ENCODE data around the gene COL23A1.

The COL23A1 gene

GRCh38 chr5:178298283-178298807 lies 291.8 kb downstream of the COL23A1 start:
- Histone ChIP-seq H3K36me3 (ENCODE audit: insufficient read depth, low read length) (no peaks in the 10 kb centered on the region), H3K9me3 (ENCODE audit: low read depth, low read length) (no peaks in the 10 kb centered on the region), H3K27ac (no peak overlapping the region), H3K4me3 (no peak overlapping the region), H3K9ac (ENCODE audit: insufficient read length) (no peak overlapping the region)
- no peak for DNase-seq (ENCODE audit: low read depth, low spot score)
- TF ChIP-seq POLR2AphosphoS5 (IDR thresholded peaks at IDR 0.05; ENCODE audit: borderline replicate concordance, low read depth, low read length) (no peak), EZH2 (IDR thresholded peaks at IDR 0.05) (no peak), FOXP2 (optimal IDR thresholded peaks at IDR 0.05; ENCODE audit: control extremely low read depth, extremely low read length, insufficient read depth) (no peak)

GRCh38 chr5:178297751-178298150 lies 292.4 kb downstream of the COL23A1 start:
- H3K9me3 ChIP-seq (ENCODE audit: low read depth, low read length): no peaks in the 10 kb centered on the region
- H3K4me3 ChIP-seq: no peak overlapping the region
- H3K9ac ChIP-seq (ENCODE audit: insufficient read length): no peak overlapping the region
- H3K36me3 ChIP-seq (ENCODE audit: insufficient read depth, low read length): no peaks in the 10 kb centered on the region
- no peak for TF ChIP-seq EZH2 (IDR thresholded peaks at IDR 0.05)
- TF ChIP-seq POLR2AphosphoS5 (IDR thresholded peaks at IDR 0.05; ENCODE audit: borderline replicate concordance, low read depth, low read length): no peak
- TF ChIP-seq FOXP2 (optimal IDR thresholded peaks at IDR 0.05; ENCODE audit: control extremely low read depth, extremely low read length, insufficient read depth): no peak
- no peak overlapping the region for H3K27ac ChIP-seq
- DNase-seq (ENCODE audit: low read depth, low spot score): no peak

GRCh38 chr5:178296066-178296465 lies 294.1 kb downstream of the COL23A1 start:
- TF ChIP-seq FOXP2 (optimal IDR thresholded peaks at IDR 0.05; ENCODE audit: control extremely low read depth, extremely low read length, insufficient read depth) (no peak), EZH2 (IDR thresholded peaks at IDR 0.05) (no peak), POLR2AphosphoS5 (IDR thresholded peaks at IDR 0.05; ENCODE audit: borderline replicate concordance, low read depth, low read length) (no peak)
- Histone ChIP-seq H3K9ac (ENCODE audit: insufficient read length) (no peak overlapping the region), H3K4me3 (no peak overlapping the region), H3K9me3 (ENCODE audit: low read depth, low read length) (no peaks in the 10 kb centered on the region), H3K27ac (no peak overlapping the region), H3K36me3 (ENCODE audit: insufficient read depth, low read length) (no peaks in the 10 kb centered on the region)
- no peak for DNase-seq (ENCODE audit: low read depth, low spot score)

GRCh38 chr5:178295589-178295988 lies 294.6 kb downstream of the COL23A1 start:
- TF ChIP-seq EZH2 (IDR thresholded peaks at IDR 0.05): no peak
- TF ChIP-seq FOXP2 (optimal IDR thresholded peaks at IDR 0.05; ENCODE audit: control extremely low read depth, extremely low read length, insufficient read depth): no peak
- no peak for TF ChIP-seq POLR2AphosphoS5 (IDR thresholded peaks at IDR 0.05; ENCODE audit: borderline replicate concordance, low read depth, low read length)
- no peaks in the 10 kb centered on the region for H3K36me3 ChIP-seq (ENCODE audit: insufficient read depth, low read length)
- H3K9me3 ChIP-seq (ENCODE audit: low read depth, low read length): no peaks in the 10 kb centered on the region
- H3K27ac ChIP-seq: no peak overlapping the region
- no peak overlapping the region for H3K4me3 ChIP-seq
- no peak for DNase-seq (ENCODE audit: low read depth, low spot score)
- H3K9ac ChIP-seq (ENCODE audit: insufficient read length): no peak overlapping the region

- no peaks in the 10 kb centered on the region for H3K9me3 ChIP-seq (ENCODE audit: low read depth, low read length)
- H3K4me3 ChIP-seq: no peak overlapping the region
- H3K36me3 ChIP-seq (ENCODE audit: insufficient read depth, low read length): no peaks in the 10 kb centered on the region
- no peak overlapping the region for H3K9ac ChIP-seq (ENCODE audit: insufficient read length)
- no peak for DNase-seq (ENCODE audit: low read depth, low spot score)
- no peak overlapping the region for H3K27ac ChIP-seq
- no peak for TF ChIP-seq FOXP2 (optimal IDR thresholded peaks at IDR 0.05; ENCODE audit: control extremely low read depth, extremely low read length, insufficient read depth)
Observed at GRCh38 chr5:178293815-178294214, 296.4 kb downstream of the COL23A1 start.

- H3K9ac ChIP-seq (ENCODE audit: insufficient read length): no peak overlapping the region
- H3K27ac ChIP-seq: no peak overlapping the region
- TF ChIP-seq POLR2AphosphoS5 (IDR thresholded peaks at IDR 0.05; ENCODE audit: borderline replicate concordance, low read depth, low read length) (no peak), EZH2 (IDR thresholded peaks at IDR 0.05) (no peak), FOXP2 (optimal IDR thresholded peaks at IDR 0.05; ENCODE audit: control extremely low read depth, extremely low read length, insufficient read depth) (no peak)
- no peaks in the 10 kb centered on the region for H3K36me3 ChIP-seq (ENCODE audit: insufficient read depth, low read length)
- no peaks in the 10 kb centered on the region for H3K9me3 ChIP-seq (ENCODE audit: low read depth, low read length)
- H3K4me3 ChIP-seq: no peak overlapping the region
- DNase-seq (ENCODE audit: low read depth, low spot score): no peak
Observed at GRCh38 chr5:178293400-178293799, 296.8 kb downstream of the COL23A1 start.

GRCh38 chr5:178292826-178293205 lies 297.4 kb downstream of the COL23A1 start:
- Histone ChIP-seq H3K36me3 (ENCODE audit: insufficient read depth, low read length) (no peaks in the 10 kb centered on the region), H3K9ac (ENCODE audit: insufficient read length) (no peak overlapping the region), H3K27ac (no peak overlapping the region), H3K9me3 (ENCODE audit: low read depth, low read length) (no peaks in the 10 kb centered on the region), H3K4me3 (no peak overlapping the region)
- no peak for TF ChIP-seq EZH2 (IDR thresholded peaks at IDR 0.05)
- no peak for TF ChIP-seq FOXP2 (optimal IDR thresholded peaks at IDR 0.05; ENCODE audit: control extremely low read depth, extremely low read length, insufficient read depth)
- TF ChIP-seq POLR2AphosphoS5 (IDR thresholded peaks at IDR 0.05; ENCODE audit: borderline replicate concordance, low read depth, low read length): no peak
- DNase-seq (ENCODE audit: low read depth, low spot score): no peak

- Histone ChIP-seq H3K9me3 (ENCODE audit: low read depth, low read length) (no peaks in the 10 kb centered on the region), H3K9ac (ENCODE audit: insufficient read length) (no peak overlapping the region), H3K36me3 (ENCODE audit: insufficient read depth, low read length) (no peaks in the 10 kb centered on the region), H3K27ac (no peak overlapping the region), H3K4me3 (no peak overlapping the region)
- no peak for TF ChIP-seq EZH2 (IDR thresholded peaks at IDR 0.05)
- no peak for TF ChIP-seq POLR2AphosphoS5 (IDR thresholded peaks at IDR 0.05; ENCODE audit: borderline replicate concordance, low read depth, low read length)
- no peak for TF ChIP-seq FOXP2 (optimal IDR thresholded peaks at IDR 0.05; ENCODE audit: control extremely low read depth, extremely low read length, insufficient read depth)
- no peak for DNase-seq (ENCODE audit: low read depth, low spot score)
Observed at GRCh38 chr5:178291969-178292825, 298.0 kb downstream of the COL23A1 start.

Data from SK-N-MC (cell line).